Panc1 (cell line): Measurements from ENCODE around the gene LMAN1. TPM values are rescaled to one million over a fixed set of nuclear protein-coding genes. Genes with fewer than 3 reads are reported as not detected.

Experiments
- ATAC-seq: fragments of 200-7000 bp; cut with Tn5 transposase; 2 replicates; pipeline ENCODE4 v1.9.1; 2020; ENCODE audit warnings: mild to moderate bottlenecking, moderate library complexity
- BruUV-seq: library from RNA; stranded (reverse); fragments of 400-500 nt; replicated peaks from 2 replicates; lab custom pipeline; 2021; lab: Mats Ljungman, UMichigan
- CTCF ChIA-PET: fragments of 300-600 bp; sonication (Branson Sonifier 250); formaldehyde crosslinking; loops from one replicate; lab custom pipeline; 2022; ENCODE audit warnings: antibody characterized with exemption; lab: Charles Lee
- POLR2A ChIA-PET: fragments of 300-600 bp; sonication (Branson Sonifier 250); formaldehyde crosslinking; loops from one replicate; lab custom pipeline; 2022; ENCODE audit warnings: antibody characterized with exemption; lab: Charles Lee
- DNase-seq: peaks from one replicate; pipeline ENCODE4 v3.0.0-alpha.2; 2010; ENCODE audit warnings: low read depth, low spot score
- H3K27ac ChIP-seq: 2 replicates; pipeline ENCODE4 v1.5.1; 2011; ENCODE audit warnings: mild to moderate bottlenecking, low read length, inconsistent platforms
- H3K27me3 ChIP-seq: fragments of 200-500 bp; sonication (Bioruptor generic); 2 replicates; pipeline ENCODE4 v1.6.0; 2014; ENCODE audit warnings: low read length, inconsistent platforms; ENCODE audit not compliant: control insufficient read depth, insufficient read depth
- H3K36me3 ChIP-seq: fragments of 200-500 bp; sonication (Bioruptor generic); 2 replicates; pipeline ENCODE4 v1.5.1; 2014; ENCODE audit warnings: inconsistent platforms, mild to moderate bottlenecking, low read length, moderate library complexity; ENCODE audit not compliant: control insufficient read depth, insufficient read depth
- H3K4me1 ChIP-seq: 2 replicates; pipeline ENCODE4 v1.5.1; 2011; ENCODE audit warnings: inconsistent platforms, mild to moderate bottlenecking, low read length, moderate library complexity; ENCODE audit not compliant: control insufficient read depth, insufficient read depth
- H3K4me3 ChIP-seq, 2 experiments: 2 replicates each; pipeline ENCODE4 v1.5.1; 2011 to 2012; ENCODE audit warnings: low read depth in 2 of 2, low read length in 2 of 2, mild to moderate bottlenecking in 2 of 2, inconsistent platforms in 1 of 2, moderate library complexity in 1 of 2
- H3K9me3 ChIP-seq: fragments of 200-500 bp; sonication (Bioruptor generic); 2 replicates; pipeline ENCODE4 v1.5.1; 2014; ENCODE audit warnings: low read depth, mild to moderate bottlenecking, inconsistent platforms, low read length, moderate library complexity; ENCODE audit not compliant: control insufficient read depth, insufficient read depth
- POLR2AphosphoS5 ChIP-seq: IDR thresholded peaks from 2 replicates; pipeline ENCODE4 v1.6.1; 2012; ENCODE audit warnings: mild to moderate bottlenecking, low read depth, low read length, moderate library complexity
- SIN3A ChIP-seq: IDR thresholded peaks from 2 replicates; pipeline ENCODE4 v1.6.1; 2012; ENCODE audit warnings: low read depth, mild to moderate bottlenecking, low read length, moderate library complexity, borderline replicate concordance; ENCODE audit not compliant: insufficient read depth
- TCF7L2 ChIP-seq: IDR thresholded peaks from 2 replicates; pipeline ENCODE4 v1.6.1; 2011; ENCODE audit warnings: mild to moderate bottlenecking, low read depth, low read length, inconsistent platforms
- in situ Hi-C: cut with HindIII; loops from 2 replicates; pipeline ENCODE4 v1.10.0; 2016; ENCODE audit warnings: low sequenced_read_pairs, low pct_unique_long_range_greater_than_20kb
- intact Hi-C: fragments of 100-400 bp; cut with micrococcal nuclease; formaldehyde crosslinking; loops from one replicate; pipeline ENCODE4 v1.10.0; 2022; ENCODE audit not compliant: unreplicated experiment
- total RNA-seq: library from RNA; stranded (reverse); gene quantifications from one replicate; pipeline ENCODE4 v1.2.1, GENCODE V29; 2021; ENCODE audit not compliant: unreplicated experiment
- TF ChIP-seq, protein P1 (sequence below), 2 experiments: IDR thresholded peaks; 2 replicates each; pipeline ENCODE4 v1.6.1; 2011 to 2012; ENCODE audit warnings: low read depth in 2 of 2, control low read depth in 1 of 2, low read length in 1 of 2, mild to moderate bottlenecking in 1 of 2, moderate library complexity in 1 of 2; ENCODE audit not compliant: insufficient read depth in 1 of 2
- TF ChIP-seq, protein P2 (sequence below): fragments of 450-650 bp; IDR thresholded peaks from 2 replicates; pipeline ENCODE4 v1.5.1; 2017; ENCODE audit warnings: mild to moderate bottlenecking

LMAN1 gene
- total RNA-seq, 1 experiment from 2014 or later, result 60.8 TPM

DNA sequence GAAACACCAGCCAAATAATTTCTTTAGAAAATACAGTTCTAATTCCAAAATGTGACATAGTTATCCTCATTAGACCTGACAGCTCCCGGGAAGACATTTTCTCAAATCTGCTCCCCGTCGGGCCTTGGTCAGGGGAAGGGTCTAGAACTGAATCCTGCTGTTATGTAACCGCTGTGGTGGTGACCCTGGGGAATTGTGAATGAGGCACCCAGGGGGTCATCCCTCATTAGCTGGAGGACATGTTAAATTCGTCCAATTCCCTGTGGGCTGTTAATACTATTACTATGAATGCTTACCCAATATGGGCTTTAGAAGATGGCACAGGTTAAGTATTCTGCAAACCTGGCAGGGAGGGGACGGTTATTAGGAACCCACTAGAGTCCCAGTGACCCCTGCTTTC, 52.4 kb downstream of the LMAN1 start:
- POLR2A ChIA-PET, result no interaction called here
- peaks cover 2% of the 10 kb centered on the region; the same call in 1 of the 2 replicates for H3K27me3 ChIP-seq
- no peak for ATAC-seq
- no peaks in the 10 kb centered on the region for H3K36me3 ChIP-seq
- no peak for TF ChIP-seq TCF7L2
- TF ChIP-seq, protein P1, sequence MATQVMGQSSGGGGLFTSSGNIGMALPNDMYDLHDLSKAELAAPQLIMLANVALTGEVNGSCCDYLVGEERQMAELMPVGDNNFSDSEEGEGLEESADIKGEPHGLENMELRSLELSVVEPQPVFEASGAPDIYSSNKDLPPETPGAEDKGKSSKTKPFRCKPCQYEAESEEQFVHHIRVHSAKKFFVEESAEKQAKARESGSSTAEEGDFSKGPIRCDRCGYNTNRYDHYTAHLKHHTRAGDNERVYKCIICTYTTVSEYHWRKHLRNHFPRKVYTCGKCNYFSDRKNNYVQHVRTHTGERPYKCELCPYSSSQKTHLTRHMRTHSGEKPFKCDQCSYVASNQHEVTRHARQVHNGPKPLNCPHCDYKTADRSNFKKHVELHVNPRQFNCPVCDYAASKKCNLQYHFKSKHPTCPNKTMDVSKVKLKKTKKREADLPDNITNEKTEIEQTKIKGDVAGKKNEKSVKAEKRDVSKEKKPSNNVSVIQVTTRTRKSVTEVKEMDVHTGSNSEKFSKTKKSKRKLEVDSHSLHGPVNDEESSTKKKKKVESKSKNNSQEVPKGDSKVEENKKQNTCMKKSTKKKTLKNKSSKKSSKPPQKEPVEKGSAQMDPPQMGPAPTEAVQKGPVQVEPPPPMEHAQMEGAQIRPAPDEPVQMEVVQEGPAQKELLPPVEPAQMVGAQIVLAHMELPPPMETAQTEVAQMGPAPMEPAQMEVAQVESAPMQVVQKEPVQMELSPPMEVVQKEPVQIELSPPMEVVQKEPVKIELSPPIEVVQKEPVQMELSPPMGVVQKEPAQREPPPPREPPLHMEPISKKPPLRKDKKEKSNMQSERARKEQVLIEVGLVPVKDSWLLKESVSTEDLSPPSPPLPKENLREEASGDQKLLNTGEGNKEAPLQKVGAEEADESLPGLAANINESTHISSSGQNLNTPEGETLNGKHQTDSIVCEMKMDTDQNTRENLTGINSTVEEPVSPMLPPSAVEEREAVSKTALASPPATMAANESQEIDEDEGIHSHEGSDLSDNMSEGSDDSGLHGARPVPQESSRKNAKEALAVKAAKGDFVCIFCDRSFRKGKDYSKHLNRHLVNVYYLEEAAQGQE (IDR thresholded peaks at IDR 0.05; ENCODE audit: insufficient read depth in 1 of 2, low read depth in 2 of 2, low read length in 1 of 2), result no peak
- TF ChIP-seq, protein P2, sequence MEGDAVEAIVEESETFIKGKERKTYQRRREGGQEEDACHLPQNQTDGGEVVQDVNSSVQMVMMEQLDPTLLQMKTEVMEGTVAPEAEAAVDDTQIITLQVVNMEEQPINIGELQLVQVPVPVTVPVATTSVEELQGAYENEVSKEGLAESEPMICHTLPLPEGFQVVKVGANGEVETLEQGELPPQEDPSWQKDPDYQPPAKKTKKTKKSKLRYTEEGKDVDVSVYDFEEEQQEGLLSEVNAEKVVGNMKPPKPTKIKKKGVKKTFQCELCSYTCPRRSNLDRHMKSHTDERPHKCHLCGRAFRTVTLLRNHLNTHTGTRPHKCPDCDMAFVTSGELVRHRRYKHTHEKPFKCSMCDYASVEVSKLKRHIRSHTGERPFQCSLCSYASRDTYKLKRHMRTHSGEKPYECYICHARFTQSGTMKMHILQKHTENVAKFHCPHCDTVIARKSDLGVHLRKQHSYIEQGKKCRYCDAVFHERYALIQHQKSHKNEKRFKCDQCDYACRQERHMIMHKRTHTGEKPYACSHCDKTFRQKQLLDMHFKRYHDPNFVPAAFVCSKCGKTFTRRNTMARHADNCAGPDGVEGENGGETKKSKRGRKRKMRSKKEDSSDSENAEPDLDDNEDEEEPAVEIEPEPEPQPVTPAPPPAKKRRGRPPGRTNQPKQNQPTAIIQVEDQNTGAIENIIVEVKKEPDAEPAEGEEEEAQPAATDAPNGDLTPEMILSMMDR, result no peak
- TF ChIP-seq POLR2AphosphoS5, result no peak
- no peak for TF ChIP-seq SIN3A
- no peaks in the 10 kb centered on the region for H3K4me1 ChIP-seq
- no TSS peak for BruUV-seq
- no peak overlapping the region for H3K4me3 ChIP-seq
- intact Hi-C loops (loop anchor here (5.0 kb wide), 2 partner anchors 59 to 96 kb away; no protein-coding TSS in a partner anchor), in situ Hi-C loops (no loop called here)
- no peak overlapping the region for H3K27ac ChIP-seq
- no peak for DNase-seq
- CTCF ChIA-PET, result no interaction called here
- no peaks in the 10 kb centered on the region for H3K9me3 ChIP-seq

DNA sequence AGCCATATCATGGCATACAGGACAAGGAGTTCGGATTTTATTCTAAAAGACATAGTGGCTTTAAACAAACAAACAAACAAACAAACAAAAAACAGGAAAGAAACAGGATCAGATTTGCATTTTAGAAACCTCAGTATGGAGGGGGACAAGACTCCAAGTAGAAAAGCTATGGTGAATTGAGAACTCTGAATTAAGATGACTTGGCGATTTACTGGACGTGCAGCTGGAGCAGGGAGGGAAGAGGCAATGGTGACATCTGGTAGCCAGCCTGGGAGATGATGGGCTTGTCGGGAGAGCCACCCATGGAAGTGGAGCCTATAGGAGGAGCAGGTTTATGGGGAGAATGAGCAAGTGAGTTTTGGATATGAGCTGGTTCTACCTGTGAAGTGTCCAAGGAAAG, 53.8 kb downstream of the LMAN1 start:
- H3K27ac ChIP-seq, result no peak overlapping the region
- POLR2A ChIA-PET, result no interaction called here
- TF ChIP-seq SIN3A (no peak), TCF7L2 (no peak), POLR2AphosphoS5 (no peak)
- TF ChIP-seq, protein P1 (IDR thresholded peaks at IDR 0.05; ENCODE audit: insufficient read depth in 1 of 2, low read depth in 2 of 2, low read length in 1 of 2), result no peak
- TF ChIP-seq, protein P2, result no peak
- no peaks in the 10 kb centered on the region for H3K4me1 ChIP-seq
- in situ Hi-C loops (no loop called here), intact Hi-C loops (loop anchor here (5.0 kb wide), 2 partner anchors 58 to 97 kb away; no protein-coding TSS in a partner anchor)
- DNase-seq (no peak), ATAC-seq (no peak)
- H3K4me3 ChIP-seq, result no peak overlapping the region
- CTCF ChIA-PET, result no interaction called here
- peaks cover 2% of the 10 kb centered on the region; the same call in 1 of the 2 replicates for H3K27me3 ChIP-seq
- H3K36me3 ChIP-seq, result no peaks in the 10 kb centered on the region
- H3K9me3 ChIP-seq, result no peaks in the 10 kb centered on the region
- no TSS peak for BruUV-seq
